Parathyroid adenoma (tissue), 2 donors: ENCODE measurements around the gene SLC10A3.

Experiments used
- H2AFZ ChIP-seq: fragments of 300-600 bp; sonication (generic); one replicate; pipeline ENCODE4 v1.7.0; 2017; ENCODE audit warnings: antibody characterized with exemption, mild to moderate bottlenecking
- H3K27ac ChIP-seq: fragments of 300-600 bp; sonication (generic); one replicate; pipeline ENCODE4 v1.7.0; 2017
- H3K27me3 ChIP-seq: fragments of 300-600 bp; sonication (generic); one replicate; pipeline ENCODE4 v1.7.0; 2017; ENCODE audit warnings: low read length; ENCODE audit not compliant: control insufficient read depth, insufficient read depth
- H3K36me3 ChIP-seq: fragments of 300-600 bp; sonication (generic); one replicate; pipeline ENCODE4 v1.7.0; 2017; ENCODE audit warnings: low read length; ENCODE audit not compliant: control insufficient read depth, insufficient read depth
- H3K4me1 ChIP-seq: fragments of 300-600 bp; sonication (generic); one replicate; pipeline ENCODE4 v1.7.0; 2017; ENCODE audit warnings: control low read depth
- H3K4me2 ChIP-seq: fragments of 300-600 bp; sonication (generic); one replicate; pipeline ENCODE4 v1.7.0; 2017; ENCODE audit warnings: low read length
- H3K4me3 ChIP-seq: fragments of 300-600 bp; sonication (generic); one replicate; pipeline ENCODE4 v1.7.0; 2017; ENCODE audit warnings: low read depth, low read length
- H3K79me2 ChIP-seq: fragments of 300-600 bp; sonication (generic); one replicate; pipeline ENCODE4 v1.7.0; 2017; ENCODE audit warnings: control low read depth
- H3K9ac ChIP-seq: fragments of 300-600 bp; sonication (generic); one replicate; pipeline ENCODE4 v1.7.0; 2017; ENCODE audit warnings: mild to moderate bottlenecking
- H3K9me3 ChIP-seq: fragments of 300-600 bp; sonication (generic); one replicate; pipeline ENCODE4 v1.7.0; 2017; ENCODE audit warnings: low read length; ENCODE audit not compliant: control insufficient read depth
- TF ChIP-seq, protein P1 (sequence below): fragments of 300-600 bp; sonication (generic); IDR thresholded peaks from one replicate; pipeline ENCODE4 v1.7.0; 2017; ENCODE audit warnings: antibody characterized with exemption, mild to moderate bottlenecking
- donor health status: primary hyperparathyroidism.

SLC10A3 gene

GRCh38 chrX:154484255-154485149 is 5.9 kb downstream of the SLC10A3 start:
- Histone ChIP-seq H3K27me3 (no peaks in the 10 kb centered on the region), H3K9me3 (no peaks in the 10 kb centered on the region), H3K4me1 (no peaks in the 10 kb centered on the region), H2AFZ (no peak overlapping the region), H3K4me3 (no peak overlapping the region), H3K4me2 (no peak overlapping the region), H3K27ac (no peak overlapping the region), H3K9ac (no peak overlapping the region), H3K79me2 (no peaks in the 10 kb centered on the region), H3K36me3 (no peaks in the 10 kb centered on the region)
- TF ChIP-seq, protein P1, sequence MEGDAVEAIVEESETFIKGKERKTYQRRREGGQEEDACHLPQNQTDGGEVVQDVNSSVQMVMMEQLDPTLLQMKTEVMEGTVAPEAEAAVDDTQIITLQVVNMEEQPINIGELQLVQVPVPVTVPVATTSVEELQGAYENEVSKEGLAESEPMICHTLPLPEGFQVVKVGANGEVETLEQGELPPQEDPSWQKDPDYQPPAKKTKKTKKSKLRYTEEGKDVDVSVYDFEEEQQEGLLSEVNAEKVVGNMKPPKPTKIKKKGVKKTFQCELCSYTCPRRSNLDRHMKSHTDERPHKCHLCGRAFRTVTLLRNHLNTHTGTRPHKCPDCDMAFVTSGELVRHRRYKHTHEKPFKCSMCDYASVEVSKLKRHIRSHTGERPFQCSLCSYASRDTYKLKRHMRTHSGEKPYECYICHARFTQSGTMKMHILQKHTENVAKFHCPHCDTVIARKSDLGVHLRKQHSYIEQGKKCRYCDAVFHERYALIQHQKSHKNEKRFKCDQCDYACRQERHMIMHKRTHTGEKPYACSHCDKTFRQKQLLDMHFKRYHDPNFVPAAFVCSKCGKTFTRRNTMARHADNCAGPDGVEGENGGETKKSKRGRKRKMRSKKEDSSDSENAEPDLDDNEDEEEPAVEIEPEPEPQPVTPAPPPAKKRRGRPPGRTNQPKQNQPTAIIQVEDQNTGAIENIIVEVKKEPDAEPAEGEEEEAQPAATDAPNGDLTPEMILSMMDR: no peak

DNA sequence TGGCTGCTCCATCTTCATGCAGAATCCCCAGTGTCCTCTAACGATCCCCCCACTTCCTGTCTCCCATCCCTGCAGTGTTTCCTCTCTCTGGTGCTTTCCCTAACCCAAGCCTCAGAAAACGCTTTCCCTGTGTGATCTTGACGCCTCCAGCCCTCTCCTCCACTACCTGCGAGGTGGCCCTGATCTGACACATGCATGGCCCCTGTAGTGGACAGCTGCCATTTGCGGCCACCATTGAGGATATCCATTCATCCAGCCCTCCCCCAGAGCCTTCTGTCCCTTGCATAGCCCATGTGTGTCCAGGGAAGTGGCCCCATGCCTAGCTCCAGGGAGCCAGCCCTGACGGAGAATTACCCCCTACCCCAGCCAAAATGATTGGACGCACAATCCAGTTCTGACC is 7.1 kb downstream of the SLC10A3 start:
- Histone ChIP-seq H3K36me3 (no peaks in the 10 kb centered on the region), H3K9me3 (no peaks in the 10 kb centered on the region)

DNA sequence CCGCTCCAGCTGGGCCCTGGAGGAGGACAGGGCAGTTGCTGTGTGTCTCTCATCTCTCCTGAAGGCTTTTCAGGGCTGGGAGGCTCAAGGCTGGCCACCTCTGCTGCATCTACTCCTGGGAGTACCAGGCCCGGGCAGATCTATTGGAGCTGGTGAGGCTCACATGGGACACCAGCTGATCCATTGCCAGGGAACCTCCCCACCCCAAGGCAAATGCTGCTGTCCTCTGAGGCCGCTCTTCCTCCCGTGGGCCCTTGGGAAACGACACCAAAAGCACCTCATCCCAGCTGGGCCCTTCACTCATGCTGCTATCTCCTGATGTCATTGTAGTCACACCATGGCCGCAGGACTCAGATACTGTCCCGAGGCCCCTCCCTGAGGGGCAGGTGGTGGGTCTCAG is 7.6 kb downstream of the SLC10A3 start:
- Histone ChIP-seq H2AFZ (no peak overlapping the region), H3K4me3 (no peak overlapping the region), H3K79me2 (no peaks in the 10 kb centered on the region), H3K36me3 (no peaks in the 10 kb centered on the region), H3K4me2 (no peak overlapping the region), H3K9ac (no peak overlapping the region), H3K9me3 (no peaks in the 10 kb centered on the region), H3K4me1 (no peaks in the 10 kb centered on the region), H3K27ac (no peak overlapping the region), H3K27me3 (no peaks in the 10 kb centered on the region)
- TF ChIP-seq, protein P1: no peak

More for the DNA sequence above, 7.1 kb downstream of the SLC10A3 start:
- Histone ChIP-seq H3K79me2 (no peaks in the 10 kb centered on the region), H3K27me3 (no peaks in the 10 kb centered on the region), H3K4me2 (no peak overlapping the region), H3K4me3 (no peak overlapping the region), H3K9ac (no peak overlapping the region), H2AFZ (no peak overlapping the region), H3K27ac (no peak overlapping the region), H3K4me1 (no peaks in the 10 kb centered on the region)
- TF ChIP-seq, protein P1: no peak

DNA sequence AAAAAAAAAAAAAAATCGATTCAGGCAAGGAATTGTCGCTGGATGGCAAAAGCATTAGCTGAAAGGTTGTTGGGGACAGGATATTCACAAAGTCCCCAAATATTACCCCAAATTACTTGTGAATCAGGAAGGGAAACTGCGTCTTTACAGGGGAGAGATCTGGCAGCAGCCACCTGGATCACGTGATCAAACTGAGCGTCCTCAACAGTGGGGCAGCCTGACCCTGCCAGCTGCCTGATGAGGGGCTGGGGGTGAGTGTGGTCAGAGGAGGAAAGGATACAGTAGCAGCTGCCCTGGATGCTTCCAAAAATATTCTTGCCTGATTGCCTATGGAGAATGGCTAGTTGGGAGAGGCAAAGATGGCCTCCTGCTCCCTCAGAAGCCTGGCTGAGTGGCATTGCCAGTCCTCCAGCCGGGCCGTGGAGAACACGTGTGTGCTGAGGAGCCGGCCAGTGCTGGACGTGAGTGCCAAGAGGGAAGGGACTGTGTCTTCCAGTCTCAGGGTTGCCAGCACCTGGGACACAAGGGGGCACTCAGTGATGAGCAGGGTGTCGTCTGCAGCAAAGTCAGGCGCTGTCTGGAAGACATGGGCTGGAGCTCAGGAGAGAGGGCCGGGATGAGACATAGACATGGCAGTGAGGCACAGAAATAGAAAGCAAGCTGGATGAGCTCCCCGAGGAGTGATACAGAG is 8.4 kb downstream of the SLC10A3 start:
- Histone ChIP-seq H2AFZ (no peak overlapping the region), H3K4me1 (no peaks in the 10 kb centered on the region), H3K4me2 (no peak overlapping the region), H3K4me3 (no peak overlapping the region), H3K36me3 (no peaks in the 10 kb centered on the region), H3K27me3 (no peaks in the 10 kb centered on the region), H3K9ac (no peak overlapping the region), H3K27ac (no peak overlapping the region), H3K79me2 (no peaks in the 10 kb centered on the region), H3K9me3 (no peaks in the 10 kb centered on the region)
- TF ChIP-seq, protein P1: no peak
